Measurements from ENCODE around the gene DZANK1.

Gene DZANK1

DNA sequence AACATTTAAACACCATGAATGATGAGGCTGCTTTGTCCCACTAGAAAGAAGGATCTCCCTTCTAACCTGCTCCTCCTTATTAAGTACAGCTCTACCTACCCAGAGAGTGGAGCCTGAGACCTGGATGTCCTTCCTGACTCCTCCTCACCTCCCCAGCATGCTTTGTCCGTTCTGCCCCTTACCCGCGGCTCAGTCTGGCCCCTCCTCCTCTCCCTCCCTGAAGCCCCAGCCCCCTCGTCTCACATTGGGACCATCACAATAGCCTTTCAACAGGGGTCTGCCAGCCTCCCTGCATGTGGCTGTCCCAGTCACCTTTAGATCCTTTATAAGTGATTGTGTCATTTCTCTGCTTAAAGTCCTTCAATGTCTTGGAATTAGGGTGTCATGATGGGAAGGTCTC, 72.5 kb downstream of the DZANK1 start:
- H3K4me3 ChIP-seq (ENCODE audit: insufficient read depth, low read length, poor library complexity, severe bottlenecking): no peak overlapping the region
- H2AFZ ChIP-seq (ENCODE audit: low read depth, low read length, severe bottlenecking): no peak overlapping the region
- no peak overlapping the region for H3K9ac ChIP-seq (ENCODE audit: low read length)
- H3K36me3 ChIP-seq (ENCODE audit: low read length): no peaks in the 10 kb centered on the region
- H4K20me1 ChIP-seq (ENCODE audit: low read depth, low read length): no peaks in the 10 kb centered on the region
- no peaks in the 10 kb centered on the region for H3K27me3 ChIP-seq (ENCODE audit: low read length)
- no peak overlapping the region for H3K4me2 ChIP-seq (ENCODE audit: low read depth, low read length, poor library complexity, severe bottlenecking)
- H3K9me3 ChIP-seq (ENCODE audit: insufficient read depth, low read length): no peaks in the 10 kb centered on the region
- TF ChIP-seq, protein P1, sequence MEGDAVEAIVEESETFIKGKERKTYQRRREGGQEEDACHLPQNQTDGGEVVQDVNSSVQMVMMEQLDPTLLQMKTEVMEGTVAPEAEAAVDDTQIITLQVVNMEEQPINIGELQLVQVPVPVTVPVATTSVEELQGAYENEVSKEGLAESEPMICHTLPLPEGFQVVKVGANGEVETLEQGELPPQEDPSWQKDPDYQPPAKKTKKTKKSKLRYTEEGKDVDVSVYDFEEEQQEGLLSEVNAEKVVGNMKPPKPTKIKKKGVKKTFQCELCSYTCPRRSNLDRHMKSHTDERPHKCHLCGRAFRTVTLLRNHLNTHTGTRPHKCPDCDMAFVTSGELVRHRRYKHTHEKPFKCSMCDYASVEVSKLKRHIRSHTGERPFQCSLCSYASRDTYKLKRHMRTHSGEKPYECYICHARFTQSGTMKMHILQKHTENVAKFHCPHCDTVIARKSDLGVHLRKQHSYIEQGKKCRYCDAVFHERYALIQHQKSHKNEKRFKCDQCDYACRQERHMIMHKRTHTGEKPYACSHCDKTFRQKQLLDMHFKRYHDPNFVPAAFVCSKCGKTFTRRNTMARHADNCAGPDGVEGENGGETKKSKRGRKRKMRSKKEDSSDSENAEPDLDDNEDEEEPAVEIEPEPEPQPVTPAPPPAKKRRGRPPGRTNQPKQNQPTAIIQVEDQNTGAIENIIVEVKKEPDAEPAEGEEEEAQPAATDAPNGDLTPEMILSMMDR (IDR thresholded peaks at IDR 0.05; ENCODE audit: insufficient read depth, low read length, poor library complexity, severe bottlenecking): no peak
- no peak for TF ChIP-seq EZH2phosphoT487 (conservative IDR thresholded peaks at IDR 0.05; ENCODE audit: low read length)
- no peaks in the 10 kb centered on the region for H3K79me2 ChIP-seq (ENCODE audit: insufficient read depth, low read length)
- no peaks in the 10 kb centered on the region for H3F3A ChIP-seq (ENCODE audit: insufficient read depth)
- no peak overlapping the region for H3K27ac ChIP-seq (ENCODE audit: low read depth, low read length)
- H3K9me2 ChIP-seq (replicated peaks; ENCODE audit: insufficient read depth, low read length): no peaks in the 10 kb centered on the region

DNA sequence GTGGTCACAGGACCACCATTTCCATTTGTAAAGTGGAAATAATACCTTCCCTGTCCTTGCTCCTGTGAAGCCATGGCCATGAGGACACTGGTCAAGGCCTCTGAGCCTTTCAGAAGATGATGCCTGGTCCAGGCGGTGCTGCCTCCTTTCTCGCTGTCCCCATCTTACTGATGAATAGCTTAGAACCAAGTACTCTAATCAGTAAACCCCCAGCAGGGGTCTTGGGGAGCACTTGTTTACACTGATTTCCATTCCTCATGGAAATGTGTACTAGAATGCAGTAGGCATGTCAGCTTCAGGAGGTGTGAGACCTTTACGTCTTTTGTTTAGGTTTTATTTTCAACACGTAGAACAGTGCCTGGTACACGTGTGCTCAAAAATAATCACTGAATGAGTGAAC, 75.1 kb downstream of the DZANK1 start:
- no peak overlapping the region for H3K27ac ChIP-seq (ENCODE audit: low read depth, low read length)
- no peak overlapping the region for H2AFZ ChIP-seq (ENCODE audit: low read depth, low read length, severe bottlenecking)
- no peaks in the 10 kb centered on the region for H3K36me3 ChIP-seq (ENCODE audit: low read length)
- H3K9me2 ChIP-seq (replicated peaks; ENCODE audit: insufficient read depth, low read length): no peaks in the 10 kb centered on the region
- H4K20me1 ChIP-seq (ENCODE audit: low read depth, low read length): no peaks in the 10 kb centered on the region
- H3K9me3 ChIP-seq (ENCODE audit: insufficient read depth, low read length): no peaks in the 10 kb centered on the region
- H3K9ac ChIP-seq (ENCODE audit: low read length): no peak overlapping the region
- no peak overlapping the region for H3K4me2 ChIP-seq (ENCODE audit: low read depth, low read length, poor library complexity, severe bottlenecking)
- no peaks in the 10 kb centered on the region for H3K27me3 ChIP-seq (ENCODE audit: low read length)
- H3K4me3 ChIP-seq (ENCODE audit: insufficient read depth, low read length, poor library complexity, severe bottlenecking): no peak overlapping the region
- TF ChIP-seq, protein P1 (IDR thresholded peaks at IDR 0.05; ENCODE audit: insufficient read depth, low read length, poor library complexity, severe bottlenecking): no peak
- no peak for TF ChIP-seq EZH2phosphoT487 (conservative IDR thresholded peaks at IDR 0.05; ENCODE audit: low read length)
- no peaks in the 10 kb centered on the region for H3F3A ChIP-seq (ENCODE audit: insufficient read depth)
- no peaks in the 10 kb centered on the region for H3K79me2 ChIP-seq (ENCODE audit: insufficient read depth, low read length)

DNA sequence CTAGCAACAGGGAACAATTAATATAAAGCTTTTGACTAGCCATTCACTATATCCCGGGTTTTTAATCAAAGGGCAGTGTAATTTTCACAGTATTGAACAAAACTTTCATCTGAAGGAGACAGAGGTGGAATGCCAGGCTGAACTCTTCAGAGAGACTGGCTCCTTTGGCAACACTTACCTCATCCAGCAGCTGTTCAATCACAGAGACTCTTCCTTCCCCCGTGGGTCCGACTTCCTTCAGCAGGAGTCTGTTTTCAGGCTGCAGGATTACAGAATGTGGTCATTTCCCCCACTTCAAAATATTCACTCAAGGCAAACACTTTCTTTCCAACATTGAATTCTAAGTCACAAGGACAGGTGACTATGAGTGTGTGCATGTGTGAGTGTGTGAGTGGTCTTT, 76.6 kb downstream of the DZANK1 start:
- Histone ChIP-seq H3K9me2 (replicated peaks; ENCODE audit: insufficient read depth, low read length) (no peaks in the 10 kb centered on the region), H3K9ac (ENCODE audit: low read length) (no peak overlapping the region), H3K27me3 (ENCODE audit: low read length) (no peaks in the 10 kb centered on the region), H3K36me3 (ENCODE audit: low read length) (no peaks in the 10 kb centered on the region), H3F3A (ENCODE audit: insufficient read depth) (no peaks in the 10 kb centered on the region), H3K79me2 (ENCODE audit: insufficient read depth, low read length) (no peaks in the 10 kb centered on the region), H3K9me3 (ENCODE audit: insufficient read depth, low read length) (no peaks in the 10 kb centered on the region), H2AFZ (ENCODE audit: low read depth, low read length, severe bottlenecking) (no peak overlapping the region), H3K4me3 (ENCODE audit: insufficient read depth, low read length, poor library complexity, severe bottlenecking) (no peak overlapping the region), H3K27ac (ENCODE audit: low read depth, low read length) (no peak overlapping the region), H3K4me2 (ENCODE audit: low read depth, low read length, poor library complexity, severe bottlenecking) (no peak overlapping the region), H4K20me1 (ENCODE audit: low read depth, low read length) (no peaks in the 10 kb centered on the region)
- no peak for TF ChIP-seq EZH2phosphoT487 (conservative IDR thresholded peaks at IDR 0.05; ENCODE audit: low read length)
- TF ChIP-seq, protein P1 (IDR thresholded peaks at IDR 0.05; ENCODE audit: insufficient read depth, low read length, poor library complexity, severe bottlenecking): no peak
